ENCODE results near the gene LRRC27.
"Not testable (repeated sequence)": the region's sequence is repeated elsewhere in the genome, so short reads cannot be mapped to it uniquely, and the experiment has no call there.

Gene LRRC27

DNA sequence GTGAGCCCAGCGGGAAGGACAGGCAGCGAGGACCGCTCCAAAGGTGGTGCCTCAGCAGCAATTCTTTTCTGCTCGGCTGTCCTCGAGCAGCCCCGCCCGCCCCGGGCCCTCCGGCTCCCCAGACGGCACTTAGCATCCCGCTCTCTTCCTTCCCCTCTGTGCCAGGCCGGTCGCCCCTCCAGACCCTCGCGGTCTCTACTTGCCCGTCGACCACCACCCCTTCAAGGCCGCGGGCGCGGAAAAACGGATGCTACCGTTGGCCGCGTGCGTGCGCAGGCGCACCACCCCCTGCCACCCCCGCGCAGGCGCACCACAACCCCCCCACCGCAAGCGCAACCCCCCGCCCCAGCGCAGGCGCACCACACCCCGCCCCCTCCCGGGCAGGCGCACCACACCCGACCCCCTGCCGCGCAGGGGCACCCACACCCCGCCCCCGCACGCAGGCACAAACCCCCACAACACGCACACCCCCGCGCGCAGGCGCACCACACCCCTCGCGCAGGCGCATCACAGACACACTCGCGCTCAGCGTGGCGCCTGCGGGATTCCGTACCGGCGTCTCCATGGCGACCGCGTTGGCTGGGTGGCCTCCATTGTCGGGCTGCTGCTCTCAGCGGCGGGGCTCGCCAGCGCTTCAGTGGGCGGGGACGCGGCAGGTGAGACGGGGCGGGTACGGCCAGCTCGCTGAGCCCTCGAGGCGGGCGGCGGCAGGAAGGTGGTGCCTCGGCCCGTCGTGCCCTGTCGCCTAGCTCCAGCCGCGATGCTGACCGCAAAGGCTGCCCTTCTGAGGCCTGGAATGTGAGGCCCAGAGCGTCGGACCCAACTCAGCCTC, at the start of gene LRRC27:
TSS of gene LRRC27 (plus strand) at position 593 of the 832 bp plus-strand sequence. CDS start 1,332 bp downstream, outside the sequence.
- DNase-seq (ENCODE audit: low read depth): peak; percentile 98

DNA sequence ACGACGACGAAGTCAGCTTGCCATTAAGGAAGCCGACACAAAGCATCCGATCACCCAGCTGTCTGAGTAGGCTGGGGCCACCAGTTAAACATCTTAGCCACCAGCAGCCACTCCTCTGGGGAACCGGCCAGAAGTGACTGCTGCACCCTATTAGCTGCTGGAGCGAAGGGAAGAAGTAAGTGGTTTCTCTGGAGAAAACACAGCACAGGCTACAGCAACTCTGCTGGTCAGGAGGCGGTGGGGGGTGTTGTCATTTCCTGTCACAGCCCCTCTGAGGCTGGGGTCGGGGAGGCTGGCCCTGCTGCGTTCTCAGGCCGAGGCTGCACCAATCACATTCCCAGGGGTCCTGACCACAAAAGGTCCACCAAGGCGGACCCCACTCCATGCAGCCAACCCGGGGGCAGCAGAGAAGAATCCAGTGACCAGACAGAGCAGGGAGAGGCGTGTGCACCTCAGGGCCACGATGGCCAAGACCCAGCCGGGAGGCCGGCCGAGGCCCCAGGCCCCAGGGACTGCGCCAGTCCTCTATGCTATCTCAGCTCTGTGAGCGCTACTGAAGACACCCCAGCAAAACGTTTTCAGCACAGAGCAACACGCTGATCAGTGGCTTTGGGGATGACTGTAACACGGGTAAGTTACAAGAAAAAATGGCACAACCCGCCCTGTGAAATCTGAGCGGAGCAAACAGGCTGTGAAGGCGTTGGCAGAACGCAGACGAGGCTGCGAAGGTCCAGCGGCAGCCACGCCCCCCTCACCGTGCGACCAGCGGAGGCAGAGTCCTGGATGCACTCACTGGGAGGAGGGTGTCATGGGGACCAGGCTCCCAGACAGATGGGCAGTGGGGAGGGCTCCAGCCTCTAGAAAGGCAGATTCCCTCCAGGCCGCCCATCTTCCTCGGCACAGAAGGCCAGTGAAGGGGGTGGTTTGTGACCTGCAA, 49.1 kb upstream of the LRRC27 start:
- no peak for DNase-seq (ENCODE audit: low read depth)

DNA sequence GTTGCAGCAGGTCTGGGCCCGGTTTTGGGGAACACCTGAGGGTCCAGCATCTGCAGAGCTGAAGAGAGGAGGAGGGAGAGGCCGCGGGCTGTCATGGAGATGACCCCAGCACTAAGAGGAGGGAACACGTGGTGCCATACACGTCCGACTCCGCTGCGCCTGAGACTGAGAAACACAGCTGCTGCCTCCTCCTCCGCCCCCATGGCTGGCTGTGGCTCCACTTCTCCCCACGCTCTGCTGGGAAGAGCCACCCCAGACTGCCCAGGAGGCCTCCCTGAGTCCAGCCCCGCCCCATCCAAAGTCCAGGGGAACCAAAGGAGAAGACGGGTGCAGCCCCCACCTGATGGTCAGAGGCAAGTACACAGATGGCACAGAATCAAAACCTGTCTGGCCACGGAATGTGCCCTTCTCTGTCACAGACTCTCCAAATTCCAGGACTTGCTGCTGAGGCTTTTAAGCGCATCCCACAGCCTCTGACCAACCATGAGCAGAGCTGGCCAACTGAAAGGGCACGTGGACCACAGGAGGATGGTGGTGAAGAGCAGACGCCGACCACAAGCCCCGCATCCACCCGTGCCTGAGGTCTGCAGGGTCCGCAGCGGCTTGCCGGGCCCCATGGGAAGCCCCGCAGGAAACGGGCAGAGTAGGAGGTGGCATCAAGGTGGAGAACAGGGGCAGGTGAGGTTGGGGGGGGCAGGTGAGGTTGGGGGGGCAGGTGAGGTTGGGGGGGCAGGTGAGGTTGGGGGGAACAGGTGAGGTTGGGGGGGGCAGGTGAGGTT, 48.2 kb upstream of the LRRC27 start:
- DNase-seq (ENCODE audit: low read depth): no peak

DNA sequence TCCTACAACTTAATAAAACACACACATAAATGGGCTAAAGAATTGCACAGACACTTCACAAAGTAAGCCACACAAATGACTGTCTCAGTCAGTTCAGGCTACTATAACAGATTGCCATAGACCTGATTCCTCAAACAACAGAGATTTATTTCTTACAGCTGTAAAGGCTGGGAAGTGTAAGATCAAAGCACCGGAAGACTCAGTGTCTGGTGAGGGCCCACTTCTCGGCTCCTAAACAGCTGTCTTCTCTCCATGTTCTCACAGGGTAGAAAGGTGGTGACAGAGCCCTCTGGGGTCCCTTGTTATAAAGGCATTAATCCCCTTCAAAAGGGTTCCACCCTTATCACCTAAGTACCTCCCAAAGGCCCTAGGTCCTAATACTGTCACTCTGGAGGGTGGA, 42.6 kb upstream of the LRRC27 start:
- no peak for DNase-seq (ENCODE audit: low read depth)

DNA sequence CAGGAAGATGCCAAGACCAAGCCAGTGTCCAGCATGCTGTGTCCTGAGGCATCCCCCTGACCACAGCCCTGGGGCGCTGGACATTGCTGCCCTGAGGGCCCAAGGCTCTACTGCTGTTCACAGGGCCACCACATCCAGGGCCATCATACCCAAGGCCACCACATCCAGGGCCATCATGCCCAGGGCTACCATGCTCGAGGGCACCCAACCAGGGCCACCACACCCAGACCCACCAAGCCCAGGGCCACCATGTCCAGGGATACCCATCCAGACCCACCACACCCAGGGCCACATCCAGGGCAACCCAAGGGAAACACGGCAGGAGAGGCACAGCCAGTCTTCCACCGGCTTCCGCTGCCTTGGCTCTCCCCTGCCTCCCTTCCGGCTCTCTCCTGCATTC, 41.4 kb upstream of the LRRC27 start:
- no peak for DNase-seq (ENCODE audit: low read depth)

DNA sequence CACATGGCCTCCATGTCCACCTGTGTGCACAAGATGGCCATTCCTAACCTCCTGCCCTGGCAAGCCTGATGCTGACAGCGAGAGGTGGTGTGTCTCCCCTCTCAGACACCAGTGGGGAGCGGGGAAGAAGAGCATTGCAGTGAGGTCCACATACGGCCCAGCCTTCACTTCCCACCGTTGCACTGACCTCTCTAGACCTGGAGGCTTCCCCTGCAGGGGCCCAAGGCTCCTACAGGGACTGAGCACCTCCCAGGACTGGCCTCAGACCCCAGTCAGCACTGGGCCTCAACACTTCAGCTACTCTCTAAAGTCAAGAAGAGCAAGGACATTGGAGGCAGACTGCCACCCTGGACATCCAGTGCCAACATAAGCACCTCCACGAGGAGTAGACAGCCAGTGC, 40.2 kb upstream of the LRRC27 start:
- no peak for DNase-seq (ENCODE audit: low read depth)

DNA sequence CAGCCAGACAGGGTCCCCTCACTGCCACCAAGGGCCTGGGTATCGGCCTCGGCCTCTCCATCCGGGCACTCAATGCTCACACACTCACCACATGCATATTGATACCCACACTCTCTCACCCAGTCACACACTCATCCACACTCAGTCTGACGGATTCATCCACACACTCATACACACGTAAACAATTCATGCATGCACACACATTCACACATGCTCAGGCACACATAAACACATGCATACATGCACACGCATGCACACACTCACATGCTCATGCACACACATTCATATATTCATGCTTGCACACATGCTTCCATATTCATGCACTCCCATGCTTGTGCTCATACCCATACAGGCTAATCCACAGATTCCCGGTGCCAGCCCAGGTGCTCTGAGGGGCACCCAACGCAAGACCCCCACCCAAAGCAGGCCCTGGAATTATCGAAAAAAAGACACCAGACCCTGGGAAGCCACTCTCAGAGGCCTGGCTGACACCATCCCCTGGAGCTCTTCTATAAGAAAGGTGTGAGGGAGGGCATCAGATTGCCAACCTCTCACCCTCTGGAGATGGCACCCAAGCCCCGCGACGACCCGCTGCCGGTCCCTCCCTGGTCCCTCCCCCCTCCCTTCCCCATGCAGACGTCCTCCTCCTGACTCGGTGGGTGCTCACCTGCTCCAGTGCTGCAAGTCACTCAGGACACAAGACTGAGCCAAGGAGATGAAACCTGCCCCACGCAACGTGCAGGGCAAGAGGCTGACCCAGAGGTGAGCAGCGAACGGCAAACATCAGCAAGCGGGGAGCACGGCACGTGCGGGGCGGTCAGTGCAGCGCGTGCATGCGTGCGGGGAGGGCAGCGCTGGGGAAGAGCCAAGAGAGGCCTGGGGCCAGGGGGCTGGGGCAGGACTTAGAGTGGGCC, 39.4 kb upstream of the LRRC27 start:
- no peak for DNase-seq (ENCODE audit: low read depth)

DNA sequence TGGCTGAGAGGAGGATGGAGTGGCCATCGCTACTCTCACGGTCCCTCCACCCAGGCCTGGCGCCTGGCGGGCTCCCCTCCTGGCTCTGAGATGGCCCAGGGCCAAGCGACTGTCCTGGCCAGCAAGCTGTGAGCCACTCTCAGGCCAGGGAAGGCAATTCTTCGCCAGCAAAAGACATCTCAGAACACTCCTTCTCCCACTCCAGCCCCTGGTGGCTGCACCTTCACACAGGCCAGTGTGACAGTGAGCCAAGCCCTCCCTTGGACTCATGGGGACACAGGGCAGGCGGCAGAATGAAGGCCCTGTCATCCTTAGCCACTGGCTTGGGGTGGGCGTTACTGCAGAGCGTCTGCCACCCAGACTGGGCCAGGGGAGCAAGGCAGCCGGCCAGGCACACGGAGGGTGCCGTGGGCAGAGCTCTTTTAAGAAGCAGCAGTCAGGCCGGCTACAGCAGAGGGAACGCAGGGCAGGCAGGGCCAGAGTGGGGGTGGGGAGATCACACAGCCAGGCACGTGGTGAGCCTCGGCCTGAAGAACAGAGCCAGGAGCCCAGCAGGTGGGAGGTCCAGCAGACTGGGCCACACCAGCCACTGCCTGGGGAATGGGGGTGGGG, 38.7 kb upstream of the LRRC27 start:
- no peak for DNase-seq (ENCODE audit: low read depth)

DNA sequence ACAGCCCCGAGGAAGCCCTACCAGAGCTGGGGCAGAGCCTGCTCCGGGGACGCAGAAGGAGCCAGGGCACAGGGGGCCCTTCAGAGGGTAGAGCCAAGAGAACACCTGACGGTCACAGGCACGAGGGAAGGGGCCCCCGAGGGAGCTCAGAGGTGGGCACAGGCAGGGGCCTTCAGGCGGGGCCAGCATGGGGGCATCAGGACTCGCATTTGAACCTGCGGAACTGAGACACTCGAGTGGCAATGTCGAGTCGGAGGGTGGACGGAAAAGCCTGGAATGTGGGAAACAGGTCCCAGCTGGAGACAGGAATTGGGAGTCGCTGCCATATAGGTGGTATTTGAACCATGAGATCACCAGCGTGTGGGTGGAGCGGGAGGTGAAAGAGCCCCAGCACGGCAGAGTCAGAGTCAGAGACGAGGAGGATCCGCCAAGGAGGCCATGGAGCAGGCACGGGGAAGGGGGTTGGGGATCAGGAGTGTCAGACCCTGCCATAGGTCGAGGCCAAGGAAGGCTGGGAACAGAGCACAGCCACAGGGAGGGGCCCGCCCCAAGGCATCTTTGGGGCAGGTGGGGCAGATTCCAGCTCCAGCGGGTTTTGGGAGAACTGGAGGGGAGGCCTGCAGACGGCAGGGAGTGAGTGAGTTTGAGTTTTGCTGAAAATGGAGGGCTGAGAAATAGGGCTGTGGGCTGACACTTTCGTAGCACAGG, 38.0 kb upstream of the LRRC27 start:
- no peak for DNase-seq (ENCODE audit: low read depth)

DNA sequence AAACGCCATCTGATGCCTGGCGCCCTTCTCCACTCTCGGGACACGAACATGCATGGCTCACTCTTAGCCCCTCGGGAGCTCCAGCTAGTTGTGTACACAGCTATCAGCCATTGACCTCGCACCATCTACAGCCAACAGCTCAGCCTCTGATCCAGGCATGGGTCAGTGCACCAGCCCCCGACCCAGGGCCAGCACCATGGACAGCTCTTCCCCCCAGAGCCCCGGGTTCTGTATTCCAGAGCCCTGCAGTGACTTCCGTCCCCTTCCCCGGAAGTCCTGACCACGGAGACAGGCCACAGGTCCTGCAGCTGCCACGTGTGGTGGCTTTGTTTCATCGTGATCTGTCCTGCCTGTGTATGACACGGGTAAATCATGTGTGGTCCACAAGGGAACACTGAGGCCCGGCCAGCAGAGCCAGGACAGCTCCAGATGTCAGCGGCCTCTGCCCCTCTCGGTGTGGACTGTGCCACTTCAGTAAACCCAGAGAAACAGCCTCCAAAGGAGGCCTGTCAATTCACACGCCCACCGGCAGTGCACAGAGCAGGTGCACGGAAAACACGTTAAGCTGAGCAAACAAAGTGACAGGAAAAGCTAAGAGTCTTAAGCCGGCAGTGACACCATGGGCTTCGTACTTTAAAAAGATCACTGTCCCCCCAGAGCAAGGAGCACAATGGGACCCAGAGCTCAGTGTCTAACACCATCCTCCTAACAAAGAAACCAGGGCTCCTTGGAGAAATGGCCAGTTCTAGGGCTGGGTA, 37.3 kb upstream of the LRRC27 start:
- no peak for DNase-seq (ENCODE audit: low read depth)

DNA sequence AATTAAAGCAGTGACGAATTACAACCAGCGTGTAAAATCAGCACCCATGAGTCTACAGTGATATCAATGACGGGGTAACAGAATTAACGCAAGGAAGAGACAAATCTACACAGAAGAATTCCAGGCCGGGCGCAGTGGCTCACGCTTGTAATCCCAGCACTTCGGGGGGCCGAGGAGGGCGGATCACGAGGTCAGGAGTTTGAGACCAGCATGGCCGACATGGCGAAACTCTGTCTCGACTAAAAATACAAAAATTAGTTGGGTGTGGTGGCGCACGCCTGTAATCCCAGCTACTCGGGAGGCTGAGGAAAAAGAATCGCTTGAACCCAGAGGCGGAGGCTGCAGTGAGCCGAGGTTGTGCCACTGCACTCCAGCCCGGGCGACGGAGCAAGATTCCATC, 36.5 kb upstream of the LRRC27 start:
- DNase-seq (ENCODE audit: low read depth): not testable (repeated sequence)

DNA sequence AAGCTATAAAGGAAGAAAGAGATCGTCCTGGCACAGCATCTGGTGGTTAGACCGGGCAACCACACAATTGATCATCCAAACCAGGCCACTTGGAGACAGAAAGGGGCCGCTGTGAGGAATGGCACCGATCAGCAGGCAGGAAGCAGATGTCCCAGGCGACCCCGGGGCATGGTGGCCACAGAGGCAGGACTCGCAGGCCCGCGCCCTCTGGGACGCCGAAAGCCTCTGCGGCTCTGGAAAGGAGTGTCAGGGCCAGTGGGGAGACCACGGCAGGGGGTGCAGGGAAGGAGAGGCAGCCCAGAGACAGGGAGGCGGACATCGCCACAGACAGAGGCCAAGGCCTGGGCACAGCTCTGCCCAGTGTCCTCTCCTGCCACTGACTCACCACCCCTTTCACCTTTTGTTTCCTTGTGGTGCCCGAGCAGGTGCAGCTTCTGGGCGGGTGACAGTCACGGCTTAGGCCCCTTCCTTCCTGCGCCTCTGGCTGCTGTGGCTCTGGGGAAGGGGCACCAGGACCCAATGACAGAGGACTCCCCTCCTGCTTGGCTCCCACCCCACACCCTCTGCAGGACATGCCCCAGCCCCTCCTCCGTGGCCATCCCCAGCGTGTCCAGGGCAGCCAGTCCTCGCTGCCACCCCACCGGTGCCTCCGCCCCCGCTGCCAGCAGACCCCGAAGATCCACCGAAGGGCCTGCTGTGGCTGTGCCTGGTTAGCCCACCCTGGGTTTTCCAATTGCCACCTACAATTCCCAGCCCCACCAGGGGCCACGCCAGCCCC, 35.1 kb upstream of the LRRC27 start:
- no peak for DNase-seq (ENCODE audit: low read depth)

DNA sequence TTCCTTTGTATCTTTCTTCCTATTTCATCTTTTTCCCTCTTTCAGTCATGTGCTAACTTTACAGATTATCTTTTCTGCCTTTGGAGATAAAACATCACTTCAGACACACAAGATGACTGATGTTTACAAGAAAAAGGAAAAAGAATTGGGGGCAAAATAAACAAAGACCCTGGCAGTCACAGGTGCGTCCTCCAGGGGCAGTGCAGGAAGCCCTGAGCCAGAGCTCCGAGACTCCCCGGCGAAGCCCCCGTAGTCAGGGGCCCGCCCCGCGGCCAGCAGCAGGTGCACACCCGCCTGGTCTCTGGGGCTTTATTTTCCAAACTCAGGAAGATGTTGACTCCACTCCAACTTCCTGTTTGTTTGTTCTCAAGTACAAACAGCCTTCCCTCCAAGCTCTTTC, 34.5 kb upstream of the LRRC27 start:
- no peak for DNase-seq (ENCODE audit: low read depth)

DNA sequence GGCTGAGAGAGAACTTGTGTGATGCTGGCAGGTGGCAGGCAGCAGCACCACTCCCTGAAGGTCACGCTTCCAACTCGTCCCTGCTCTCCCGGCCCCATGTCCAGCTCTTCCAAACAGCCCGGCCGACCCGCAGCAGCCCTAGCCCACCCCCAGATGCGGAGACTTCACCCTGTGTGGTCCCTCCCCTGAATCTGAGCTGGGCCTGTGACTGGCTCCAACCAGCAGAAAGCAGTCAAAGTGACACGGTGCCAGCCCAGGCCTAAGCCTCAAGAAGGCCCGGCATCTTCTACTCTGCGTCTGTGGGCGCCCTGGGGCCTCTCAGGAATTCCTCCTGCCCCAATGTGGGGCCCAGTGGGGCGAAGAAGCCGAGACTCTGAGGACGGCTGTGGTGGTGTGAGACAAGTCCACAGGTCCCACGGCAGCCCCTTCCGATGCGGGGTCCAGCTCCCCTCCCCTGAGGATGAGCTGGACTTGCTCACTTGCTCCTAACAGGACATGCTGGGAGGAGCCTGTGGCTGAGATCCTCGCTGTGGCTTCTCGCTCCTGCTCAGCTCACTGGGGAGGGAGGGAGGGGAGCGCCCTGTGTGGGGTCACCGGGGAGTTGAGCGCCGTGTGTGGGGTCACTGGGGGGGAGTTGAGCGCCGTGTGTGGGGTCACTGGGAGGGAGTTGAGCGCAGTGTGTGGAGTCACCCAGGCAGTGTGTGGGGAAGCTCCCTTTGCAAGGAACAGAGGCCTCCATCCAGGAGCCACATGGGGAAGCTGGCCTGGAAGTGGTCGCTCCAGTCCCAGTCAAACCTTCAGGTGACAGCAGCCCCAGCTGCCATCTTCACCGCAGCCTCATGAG, 33.7 kb upstream of the LRRC27 start:
- DNase-seq (ENCODE audit: low read depth): no peak

DNA sequence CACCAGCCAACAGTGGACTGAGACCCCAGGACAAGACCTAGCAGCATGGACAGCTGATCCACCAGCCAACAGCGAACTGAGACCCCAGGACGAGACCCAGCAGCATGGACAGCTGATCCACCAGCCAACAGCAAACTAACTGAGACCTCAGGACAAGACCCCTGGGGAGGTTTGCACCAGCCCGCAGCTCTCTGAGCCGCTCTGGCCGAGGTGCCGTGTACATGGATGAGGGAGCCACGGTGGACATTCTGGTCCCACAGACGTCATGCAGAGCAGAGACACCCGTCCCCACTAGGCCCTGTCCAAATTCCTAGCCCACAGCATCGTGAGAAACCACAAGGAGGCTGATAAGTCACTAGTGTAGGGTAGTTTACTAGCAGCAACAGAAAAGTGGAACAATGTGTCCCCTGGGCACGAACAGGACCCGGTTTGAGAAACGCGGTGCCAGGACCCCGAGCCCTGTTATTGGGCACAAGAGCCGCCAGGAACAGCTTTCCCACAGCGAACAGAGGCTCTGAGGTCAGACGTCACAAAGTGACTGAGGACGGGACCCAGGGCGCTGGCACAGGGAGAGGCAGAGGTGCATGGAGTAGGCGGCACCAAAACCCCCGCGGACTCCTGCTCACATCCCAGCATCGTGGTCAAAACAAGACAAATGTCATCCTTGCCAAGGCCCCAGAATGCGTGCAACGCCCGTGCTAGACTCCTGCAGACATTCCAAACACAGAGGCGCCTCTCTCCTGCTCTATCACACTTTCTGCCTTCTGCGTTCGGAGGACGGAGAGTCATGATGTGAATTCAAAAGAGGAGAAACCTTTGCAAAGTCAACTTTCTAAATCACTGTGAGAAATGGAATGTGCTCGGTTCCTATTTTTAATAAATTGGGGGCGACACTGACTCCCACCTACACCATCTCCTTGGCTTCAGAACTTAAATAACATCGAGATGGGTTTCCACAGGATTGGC, 32.3 kb upstream of the LRRC27 start:
- DNase-seq (ENCODE audit: low read depth): no peak

DNA sequence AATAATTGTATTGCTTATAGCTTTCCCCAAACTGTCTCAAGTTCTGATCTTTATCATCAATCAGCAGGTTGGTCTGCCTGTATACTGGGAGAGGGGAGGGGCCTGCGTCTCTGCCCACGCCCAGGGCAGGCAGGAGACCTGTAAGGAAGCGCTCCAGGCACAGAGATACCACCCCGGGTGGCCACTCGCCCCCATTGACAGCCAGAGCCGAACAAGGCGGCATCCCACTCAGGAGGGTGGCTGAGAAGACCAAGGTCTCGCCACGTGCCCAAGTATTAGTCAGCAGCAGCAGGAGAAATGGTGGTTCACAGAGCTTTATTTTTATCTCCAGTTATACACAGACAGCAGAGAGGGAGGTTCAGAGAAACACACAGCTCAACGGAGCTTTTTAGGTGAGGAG, 31.4 kb upstream of the LRRC27 start:
- no peak for DNase-seq (ENCODE audit: low read depth)
